ENCODE data around the gene ADAMTS8. TPM values are rescaled to one million over a fixed set of nuclear protein-coding genes. Genes with fewer than 3 reads are reported as not detected.

ADAMTS8 gene
- total RNA-seq, 4 donors from 2014 or later, result 23.5 to 55.5 (median 29.8) TPM

DNA sequence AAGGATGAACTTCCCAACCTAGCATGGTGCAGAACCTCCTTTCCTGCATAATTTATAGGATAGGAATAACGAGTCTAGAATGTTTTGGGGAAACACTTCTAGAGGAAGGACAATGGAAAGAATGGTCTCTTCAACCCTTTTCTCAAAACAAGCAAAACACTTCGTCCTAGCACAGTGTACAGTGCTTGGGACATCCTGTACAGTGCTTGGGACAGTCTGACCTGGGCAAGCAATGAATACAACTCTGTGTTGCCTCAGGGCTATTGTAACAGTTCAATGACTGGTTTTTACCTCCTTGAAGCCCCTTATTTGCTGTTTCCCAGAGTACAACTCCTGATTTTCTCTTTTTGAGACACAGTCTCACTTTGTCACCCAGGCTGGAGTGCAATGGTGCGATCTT, 1.6 kb upstream of the ADAMTS8 start:
- peak overlapping the region in 1 of 4 donors; percentile 78 for H3K27ac ChIP-seq (replicated peaks in 1 of 4)
- H3K9me3 ChIP-seq, result no peaks in the 10 kb centered on the region
- peaks cover 22 to 56% (median 50%) of the 10 kb centered on the region in 4 donors for H3K4me1 ChIP-seq
- 44% methylated on average over 3 of the region's 3 CpGs for WGBS
- no peak overlapping the region for H3K4me3 ChIP-seq
- intact Hi-C loops (cut with DNase I), result loop anchor here (1.0 to 10.0 kb wide), 4 partner anchors 39 to 464 kb away; partner anchors contain the start of gene ZBTB44
- TF ChIP-seq POLR2AphosphoS5 (IDR thresholded peaks at IDR 0.05) (peak; percentile 32 to 61), EP300 (IDR thresholded peaks at IDR 0.05) (peak; percentile 41)
- TF ChIP-seq, protein P1, sequence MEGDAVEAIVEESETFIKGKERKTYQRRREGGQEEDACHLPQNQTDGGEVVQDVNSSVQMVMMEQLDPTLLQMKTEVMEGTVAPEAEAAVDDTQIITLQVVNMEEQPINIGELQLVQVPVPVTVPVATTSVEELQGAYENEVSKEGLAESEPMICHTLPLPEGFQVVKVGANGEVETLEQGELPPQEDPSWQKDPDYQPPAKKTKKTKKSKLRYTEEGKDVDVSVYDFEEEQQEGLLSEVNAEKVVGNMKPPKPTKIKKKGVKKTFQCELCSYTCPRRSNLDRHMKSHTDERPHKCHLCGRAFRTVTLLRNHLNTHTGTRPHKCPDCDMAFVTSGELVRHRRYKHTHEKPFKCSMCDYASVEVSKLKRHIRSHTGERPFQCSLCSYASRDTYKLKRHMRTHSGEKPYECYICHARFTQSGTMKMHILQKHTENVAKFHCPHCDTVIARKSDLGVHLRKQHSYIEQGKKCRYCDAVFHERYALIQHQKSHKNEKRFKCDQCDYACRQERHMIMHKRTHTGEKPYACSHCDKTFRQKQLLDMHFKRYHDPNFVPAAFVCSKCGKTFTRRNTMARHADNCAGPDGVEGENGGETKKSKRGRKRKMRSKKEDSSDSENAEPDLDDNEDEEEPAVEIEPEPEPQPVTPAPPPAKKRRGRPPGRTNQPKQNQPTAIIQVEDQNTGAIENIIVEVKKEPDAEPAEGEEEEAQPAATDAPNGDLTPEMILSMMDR (IDR thresholded peaks at IDR 0.05), result no peak
- no peak for DNase-seq (ENCODE audit: extremely low spot score)
- H3K27me3 ChIP-seq, result peaks cover 0 to 19% (median 0%) of the 10 kb centered on the region in 4 donors
- no peaks in the 10 kb centered on the region for H3K36me3 ChIP-seq

DNA sequence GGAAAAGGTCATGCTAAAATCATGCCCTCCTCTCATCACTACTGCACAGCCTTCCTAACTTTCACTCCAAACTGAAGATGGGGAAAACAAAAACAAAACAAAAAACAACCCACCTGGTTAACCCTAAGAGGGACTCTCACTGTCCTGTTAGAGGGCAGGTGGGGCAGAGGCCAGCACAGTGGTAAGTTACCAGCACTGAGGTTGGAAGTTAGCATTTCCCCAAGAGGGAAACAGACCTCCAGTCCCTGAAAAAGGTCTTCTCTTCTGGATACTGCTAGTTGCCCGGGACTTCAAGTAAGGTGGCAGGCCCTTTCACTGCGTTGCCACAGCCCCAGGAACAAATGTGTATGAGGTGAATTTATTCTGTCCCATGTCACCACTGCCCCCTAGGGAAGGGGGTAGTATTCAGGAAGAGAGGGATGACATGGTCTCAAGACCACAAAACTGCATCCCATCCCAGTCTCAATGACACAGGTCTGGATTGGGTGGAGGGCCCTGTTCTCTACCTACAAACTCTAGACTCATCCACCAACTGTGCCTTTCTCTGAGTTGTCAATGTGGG, 792 bp upstream of the ADAMTS8 start:
- H3K36me3 ChIP-seq, result no peaks in the 10 kb centered on the region
- no peaks in the 10 kb centered on the region for H3K9me3 ChIP-seq
- peaks cover 0 to 19% (median 0%) of the 10 kb centered on the region in 4 donors for H3K27me3 ChIP-seq
- peaks cover 21 to 54% (median 49%) of the 10 kb centered on the region in 4 donors for H3K4me1 ChIP-seq
- H3K27ac ChIP-seq (replicated peaks in 1 of 4), result peak overlapping the region in 2 of 4 donors; percentile 73 to 78
- TF ChIP-seq, protein P1 (IDR thresholded peaks at IDR 0.05), result no peak
- intact Hi-C loops (cut with DNase I), result loop anchor here (1.0 to 10.0 kb wide), 3 partner anchors 38 to 465 kb away; partner anchors contain the start of gene ZBTB44
- 79% methylated on average over 2 of the region's 2 CpGs for WGBS
- DNase-seq (ENCODE audit: extremely low spot score), result no peak
- peak overlapping the region in 3 of 4 donors; percentile 62 to 74 (median 66) for H3K4me3 ChIP-seq

DNA sequence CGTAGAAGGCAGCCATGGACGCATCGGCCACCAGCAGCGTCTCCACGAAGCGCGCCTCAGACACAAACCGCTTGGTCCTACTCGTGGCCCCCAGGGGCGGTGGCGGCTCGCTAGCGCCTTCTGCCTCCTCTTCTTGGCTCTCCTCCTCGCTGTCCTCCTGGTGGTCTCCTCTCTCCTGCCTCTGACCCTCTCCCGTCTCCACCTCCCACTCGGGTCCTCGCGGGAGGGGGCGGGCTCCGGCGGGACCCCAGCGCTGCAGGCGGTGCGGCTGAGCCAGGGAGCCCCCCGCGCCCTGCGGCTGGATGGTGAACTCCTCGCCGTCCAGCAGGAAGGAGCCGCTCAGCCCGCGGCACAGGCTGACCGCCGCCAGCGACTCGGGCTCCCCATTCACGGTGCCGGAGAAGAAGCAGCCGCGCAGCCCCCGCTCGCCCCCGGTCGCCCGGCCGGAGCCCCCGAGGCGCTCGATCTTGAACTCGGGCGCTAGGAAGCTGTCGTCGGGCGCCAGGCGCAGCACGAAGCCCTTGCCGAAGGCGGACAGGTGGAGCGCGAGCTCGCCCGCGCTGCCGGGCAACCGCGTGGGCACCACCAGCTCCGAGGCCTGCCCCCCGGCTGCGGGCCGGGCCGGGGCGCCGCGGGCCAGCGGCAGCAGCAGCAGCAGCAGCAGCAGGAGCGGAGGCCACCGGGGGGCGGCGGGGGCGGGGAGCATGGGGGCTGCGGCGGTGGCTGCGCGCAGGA, 661 bp downstream of the ADAMTS8 start:
- Histone ChIP-seq H3K27me3 (peaks cover 0 to 19% (median 0%) of the 10 kb centered on the region in 4 donors), H3K27ac (replicated peaks in 1 of 4) (peak overlapping the region; percentile 57 to 78 (median 68)), H3K4me3 (peak overlapping the region; percentile 61 to 74 (median 64)), H3K9me3 (no peaks in the 10 kb centered on the region), H3K36me3 (no peaks in the 10 kb centered on the region), H3K4me1 (peaks cover 21 to 53% (median 49%) of the 10 kb centered on the region in 4 donors)
- TF ChIP-seq POLR2AphosphoS5 (IDR thresholded peaks at IDR 0.05), result peak in 1 of 2 donors; percentile 23
- TF ChIP-seq, protein P1 (IDR thresholded peaks at IDR 0.05), result peak; percentile 37 to 45 (median 41)
- no peak for TF ChIP-seq POLR2A (IDR thresholded peaks at IDR 0.05; ENCODE audit: low read depth)
- no peak for TF ChIP-seq EP300 (IDR thresholded peaks at IDR 0.05)
- intact Hi-C loops (cut with DNase I), result loop anchor here (2.0 to 10.0 kb wide), 2 partner anchors 37 to 113 kb away; partner anchors contain the start of gene ZBTB44
- DNase-seq (ENCODE audit: extremely low spot score), result no peak
- no CpG with 5 or more reads among the region's 84 CpGs for WGBS

DNA sequence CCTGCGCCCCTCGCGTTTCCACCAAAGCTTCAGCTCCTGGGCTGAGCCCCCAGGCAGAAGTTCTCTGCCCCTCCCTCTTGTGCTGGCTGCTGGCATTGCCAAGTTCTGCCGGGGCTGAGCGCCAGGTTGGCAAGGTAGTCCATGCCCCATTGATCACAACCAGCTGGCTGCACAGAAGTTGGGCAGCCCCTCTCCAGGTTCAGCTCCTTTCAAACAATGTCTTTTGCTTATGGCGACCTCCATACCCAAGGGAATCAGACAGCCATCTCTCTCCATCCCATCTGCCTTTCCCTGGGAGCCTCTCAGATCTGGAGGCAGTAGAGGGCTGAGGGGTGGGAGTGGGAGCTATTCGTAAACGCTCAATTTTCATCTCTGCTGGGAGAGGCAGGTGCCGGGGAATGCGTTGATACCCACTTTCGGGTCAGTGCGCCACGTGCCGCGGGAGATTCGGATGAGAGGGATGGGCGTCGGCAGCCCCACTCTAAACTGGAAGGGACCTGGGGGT, 1.5 kb downstream of the ADAMTS8 start:
- intact Hi-C loops (cut with DNase I), result loop anchor here (10.0 kb wide), 1 partner anchor 112 kb away; the partner anchor contains the start of gene ZBTB44
- 12% methylated on average over 10 of the region's 18 CpGs for WGBS
- no peak for DNase-seq (ENCODE audit: extremely low spot score)
- Histone ChIP-seq H3K27ac (replicated peaks in 1 of 4) (peak overlapping the region; percentile 49 to 78 (median 68)), H3K4me1 (peaks cover 21 to 53% (median 49%) of the 10 kb centered on the region in 4 donors), H3K27me3 (peaks cover 0 to 19% (median 0%) of the 10 kb centered on the region in 4 donors), H3K36me3 (no peaks in the 10 kb centered on the region), H3K9me3 (no peaks in the 10 kb centered on the region), H3K4me3 (peak overlapping the region; percentile 61 to 74 (median 64))
- TF ChIP-seq, protein P1 (IDR thresholded peaks at IDR 0.05), result no peak
- no peak for TF ChIP-seq EP300 (IDR thresholded peaks at IDR 0.05)

Measured in esophagus muscularis mucosa (tissue), 4 donors.